GM19467 (cell line): ENCODE results near the gene ASPM.
"Not testable (repeated sequence)": the region's sequence is repeated elsewhere in the genome, so short reads cannot be mapped to it uniquely, and the experiment has no call there.

ENCODE experiments used
- ATAC-seq: cut with Tn5 transposase; IDR thresholded peaks from one replicate; pipeline ENCODE4 v1.9.1; 2021; ENCODE audit warnings: mild to moderate bottlenecking, moderate library complexity; ENCODE audit not compliant: unreplicated experiment

Gene ASPM

DNA sequence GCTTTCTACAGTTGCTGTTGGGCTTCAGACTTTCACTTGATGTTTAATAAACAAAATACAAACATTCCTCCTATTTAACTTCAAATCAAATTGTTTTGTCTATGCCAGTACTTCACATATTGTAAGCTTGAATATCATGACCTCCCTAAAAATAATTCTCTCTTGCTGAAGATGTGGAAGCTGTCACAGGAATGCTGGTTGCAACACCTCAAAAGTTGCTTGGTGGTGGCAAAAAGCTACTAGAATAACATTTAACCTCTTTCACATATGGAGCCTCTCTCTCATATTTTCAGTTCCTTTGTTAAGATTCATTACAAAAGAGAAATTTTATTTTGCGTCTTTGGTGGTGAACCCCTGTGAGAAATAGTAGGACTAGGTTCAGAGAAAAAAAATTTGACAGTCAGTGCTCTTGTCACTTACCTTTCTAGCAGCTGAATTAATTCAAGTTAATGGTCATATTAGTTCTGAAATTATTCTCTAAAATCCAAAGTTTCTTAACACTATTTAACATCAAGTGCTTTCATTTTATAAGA, 53.9 kb downstream of the ASPM start:
- no peak for ATAC-seq

DNA sequence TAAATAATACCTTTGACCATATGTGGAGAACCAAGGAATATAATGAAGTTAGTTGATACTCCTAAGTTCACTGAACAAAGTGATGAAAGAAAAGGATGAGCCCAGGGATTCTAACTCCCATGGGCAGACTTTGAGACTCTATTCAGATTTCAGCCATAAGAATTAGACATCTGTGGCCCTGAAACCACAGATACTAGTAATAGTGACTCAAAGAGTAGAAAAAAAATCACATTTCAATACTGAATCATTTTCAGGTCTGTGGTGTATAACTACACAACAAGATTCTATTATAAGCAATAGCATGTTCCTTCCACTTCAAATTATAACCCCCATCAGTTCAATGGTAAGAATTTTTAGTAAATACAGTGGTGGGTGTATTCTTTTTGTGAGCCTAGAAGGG, 63.0 kb downstream of the ASPM start:
- no peak for ATAC-seq

DNA sequence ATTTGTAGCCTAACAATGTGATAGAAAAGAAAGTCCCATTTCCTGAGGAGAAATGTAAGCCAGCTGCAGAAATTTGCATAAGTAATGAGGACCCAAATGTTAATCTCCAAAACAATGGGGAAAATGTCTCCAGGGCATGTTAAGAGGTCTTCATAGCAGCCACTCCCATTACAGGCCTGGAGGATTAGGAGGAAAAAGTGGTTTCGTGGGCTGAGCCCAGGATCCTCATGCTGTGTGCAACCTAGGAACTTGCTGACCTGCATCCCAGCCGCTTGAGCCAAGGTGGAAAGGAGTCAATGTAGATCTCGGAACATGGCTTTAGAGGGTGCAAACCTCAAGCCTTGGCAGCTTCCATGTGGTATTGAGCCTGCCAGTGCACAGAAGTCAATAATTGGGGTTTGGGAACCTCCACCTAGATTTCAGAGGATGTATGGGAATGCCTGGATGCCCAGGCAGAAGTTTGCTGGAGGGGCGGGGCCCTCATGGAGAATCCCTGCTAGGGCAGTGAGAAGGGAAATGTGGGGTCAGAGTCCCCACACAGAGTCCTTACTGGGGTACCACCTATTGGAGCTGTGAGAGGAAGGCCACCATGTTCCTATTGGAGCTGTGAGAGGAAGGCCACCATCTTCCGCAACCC, 65.2 kb downstream of the ASPM start:
- ATAC-seq: no peak

DNA sequence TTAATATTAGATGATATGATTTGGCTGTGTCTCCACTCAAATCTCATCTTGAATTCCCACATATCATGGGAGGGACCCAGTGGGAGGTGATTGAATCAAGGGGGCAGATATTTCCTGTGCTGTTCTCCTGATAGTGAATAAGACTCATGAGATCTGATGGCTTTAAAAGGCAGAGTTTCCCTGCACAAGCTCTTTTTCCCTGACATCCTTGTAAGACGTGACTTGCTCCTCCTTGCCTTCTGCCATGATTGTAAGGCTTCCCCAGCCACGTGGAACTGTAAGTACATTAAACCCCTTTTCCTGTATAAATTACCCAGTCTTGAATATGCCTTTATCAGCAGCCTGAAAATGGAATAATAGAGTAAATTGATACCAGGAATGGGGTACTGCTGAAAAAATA, 66.1 kb downstream of the ASPM start:
- no peak for ATAC-seq

DNA sequence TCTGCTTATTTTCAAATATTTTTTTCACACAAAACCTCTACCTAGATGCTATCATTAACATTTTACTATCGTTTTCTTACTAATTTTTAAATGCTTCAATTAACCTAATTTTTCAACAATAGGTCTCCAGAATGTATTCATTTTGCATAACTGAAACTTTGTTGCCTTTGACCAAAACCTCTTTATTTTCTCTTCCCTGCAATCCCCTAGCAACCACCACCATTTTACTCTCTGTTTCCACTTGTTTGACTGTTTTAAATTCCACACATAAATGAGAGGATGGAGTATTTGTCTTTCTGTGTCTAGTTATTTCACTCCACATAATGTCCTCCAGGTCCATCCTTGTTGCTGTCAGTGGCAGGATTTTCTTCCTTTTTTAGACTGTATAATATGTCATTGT, 69.9 kb downstream of the ASPM start:
- ATAC-seq: no peak

DNA sequence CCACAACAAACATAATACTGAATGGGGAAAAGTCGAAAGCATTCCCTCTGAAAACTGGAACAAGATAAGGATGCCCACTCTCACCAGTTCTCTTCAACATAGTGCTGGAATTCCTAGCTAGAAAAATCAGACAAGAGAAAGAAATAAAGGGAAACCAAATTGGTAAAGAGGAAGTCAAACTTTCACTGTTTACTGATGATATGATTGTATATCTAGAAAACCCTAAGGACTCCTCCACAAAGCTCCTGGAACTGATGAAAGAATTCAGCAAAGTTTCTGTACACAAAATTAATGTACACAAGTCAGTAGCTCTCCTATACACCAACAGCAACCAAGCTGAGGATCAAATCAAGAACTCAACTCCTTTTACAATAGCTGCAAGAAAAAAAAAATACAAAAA, 72.5 kb downstream of the ASPM start:
- no peak for ATAC-seq

DNA sequence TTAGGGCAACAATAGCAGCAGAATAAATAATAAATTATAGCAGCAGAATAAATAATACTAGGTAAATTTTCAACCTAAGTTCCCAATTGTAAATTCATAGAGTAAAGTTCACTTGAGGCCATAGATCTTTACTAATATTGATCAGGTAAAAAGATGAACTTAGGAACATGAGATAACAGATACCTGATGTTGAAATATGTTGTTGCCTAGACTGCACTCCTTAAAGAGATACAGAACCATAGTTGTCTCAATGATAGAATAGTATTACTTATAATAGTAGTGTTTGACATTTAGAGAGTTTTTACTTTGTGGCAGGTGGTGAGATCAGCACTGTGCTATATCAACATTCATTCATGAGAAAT, 79.0 kb downstream of the ASPM start:
- no peak for ATAC-seq

DNA sequence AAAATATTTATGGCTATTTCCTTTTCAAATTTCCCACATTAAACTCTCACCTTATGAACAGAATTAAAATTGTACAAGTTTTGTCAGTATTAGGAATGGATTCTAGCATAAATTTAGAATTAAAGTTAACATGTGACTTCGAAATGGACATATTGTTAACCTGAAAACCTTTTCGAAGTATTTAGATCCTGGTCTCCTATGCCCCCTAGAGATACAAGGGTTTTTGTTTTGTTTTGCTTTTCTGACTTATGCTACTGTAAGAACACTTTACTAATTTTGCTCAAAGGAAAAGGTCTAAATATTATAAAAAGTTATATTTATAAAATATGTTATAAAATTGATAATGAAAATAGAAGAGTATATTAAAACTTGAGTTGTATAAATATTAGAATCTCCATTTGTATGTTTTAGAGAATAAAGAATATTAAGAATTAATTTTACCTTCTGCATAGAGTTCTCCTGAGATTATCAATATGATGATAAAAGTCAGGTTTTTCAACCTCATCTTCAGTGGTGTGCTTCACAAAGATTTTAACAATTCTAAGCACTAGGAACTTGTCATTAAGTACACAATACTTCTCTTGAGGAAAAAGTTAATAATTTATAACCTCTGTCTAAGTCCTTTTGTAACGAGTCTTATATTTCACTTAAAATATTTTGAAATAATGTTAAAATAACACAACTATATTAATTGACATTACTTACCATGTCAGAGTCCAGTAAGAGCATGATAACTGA, 79.6 kb downstream of the ASPM start, which contains the start of gene F13B:
TSS of gene F13B (minus strand) at position 542 of the 738 bp plus-strand sequence. CDS start at position 505, 37 bp downstream.
- ATAC-seq: no peak

DNA sequence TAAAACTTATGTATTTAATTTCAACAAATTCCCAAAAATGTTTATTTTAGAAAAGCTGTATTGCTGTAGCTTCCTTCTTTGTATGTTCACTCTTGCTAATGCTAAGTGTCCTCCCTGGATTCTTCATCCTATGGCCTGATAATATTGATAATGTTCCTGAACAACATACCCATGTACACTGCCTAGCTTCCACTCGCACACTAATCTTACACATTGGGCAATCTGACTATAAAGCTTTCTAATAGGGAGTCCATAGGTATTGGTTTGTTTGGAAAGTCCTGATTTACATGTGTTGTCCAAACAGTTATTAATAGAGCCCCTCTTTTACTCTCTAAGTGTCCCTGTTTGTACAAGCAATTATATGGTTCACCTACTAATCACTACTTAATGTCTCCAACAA, 80.2 kb downstream of the ASPM start:
- no peak for ATAC-seq

DNA sequence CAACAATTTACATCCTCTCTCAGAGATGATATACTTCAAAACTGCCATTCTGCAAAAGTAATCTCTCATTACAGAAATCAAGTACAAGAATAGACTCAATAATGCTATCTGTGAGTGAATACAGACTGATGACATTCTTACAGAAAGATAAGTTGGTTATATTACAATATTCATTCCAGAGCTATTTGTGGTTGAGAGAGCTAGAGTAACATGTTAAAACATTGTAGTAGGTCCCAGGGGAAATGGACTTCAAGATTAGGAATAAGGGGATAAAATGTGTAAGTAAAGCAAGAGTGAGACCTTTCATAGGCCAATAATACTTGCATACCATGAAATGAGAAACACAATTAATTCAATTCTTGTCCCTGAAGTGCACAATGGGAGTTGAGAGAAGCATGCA, 80.9 kb downstream of the ASPM start:
- ATAC-seq: no peak

DNA sequence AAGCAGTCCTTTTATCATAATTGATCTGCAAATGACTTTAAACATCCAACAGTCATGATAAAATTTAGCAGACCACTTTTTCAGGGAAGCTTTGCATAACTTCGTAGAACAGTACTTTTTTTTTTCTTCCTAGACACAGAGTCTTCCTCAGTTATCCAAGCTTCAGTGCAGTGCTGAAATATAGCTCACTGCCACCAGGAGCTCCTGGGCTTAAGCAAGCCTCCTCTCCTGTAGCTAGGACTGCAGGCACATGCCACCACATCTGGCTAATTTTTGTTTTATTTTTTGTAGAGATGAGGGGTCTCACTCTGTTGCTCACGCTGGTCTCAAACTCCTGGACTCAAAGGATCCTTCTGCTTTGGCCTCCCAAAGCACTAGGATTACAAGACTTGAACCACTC, 83.3 kb downstream of the ASPM start:
- no peak for ATAC-seq

DNA sequence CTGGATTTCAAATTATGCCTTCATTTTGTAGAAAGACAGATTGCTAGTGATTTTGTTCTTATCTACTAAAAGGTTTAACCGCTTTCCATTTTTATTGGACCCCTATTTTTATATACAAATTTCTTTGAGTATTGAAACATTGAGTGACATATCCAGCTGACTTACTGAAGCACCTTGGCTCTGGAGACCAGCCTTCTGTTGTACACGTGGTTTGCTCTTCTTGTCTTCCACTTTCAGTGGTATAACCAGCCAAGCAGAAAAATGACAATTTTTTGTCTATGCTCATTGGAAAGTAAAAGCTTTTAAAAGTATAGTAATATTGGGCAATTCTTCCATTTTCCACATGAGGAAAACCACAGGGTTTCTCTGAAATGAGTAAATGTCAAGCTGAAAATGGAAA, 83.8 kb downstream of the ASPM start:
- peak; percentile 90 for ATAC-seq

DNA sequence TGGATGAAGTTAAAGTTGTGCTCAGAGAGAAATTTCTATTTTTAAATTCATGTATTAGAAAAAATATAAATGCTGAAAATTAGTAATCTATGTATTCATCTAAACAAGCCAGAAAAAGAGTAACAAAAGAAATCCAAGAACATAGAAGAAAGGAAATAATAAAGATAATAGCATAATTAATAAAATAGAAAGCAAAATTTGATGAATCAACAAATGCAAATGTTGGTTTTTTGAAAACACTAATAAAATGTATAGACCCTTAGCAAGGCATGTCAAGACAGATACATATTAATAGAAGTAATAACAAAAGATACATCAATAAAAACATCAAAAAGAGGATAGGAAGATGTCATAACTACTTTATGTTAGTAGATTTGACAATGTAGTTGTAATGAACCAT, 97.4 kb downstream of the ASPM start:
- no peak for ATAC-seq

DNA sequence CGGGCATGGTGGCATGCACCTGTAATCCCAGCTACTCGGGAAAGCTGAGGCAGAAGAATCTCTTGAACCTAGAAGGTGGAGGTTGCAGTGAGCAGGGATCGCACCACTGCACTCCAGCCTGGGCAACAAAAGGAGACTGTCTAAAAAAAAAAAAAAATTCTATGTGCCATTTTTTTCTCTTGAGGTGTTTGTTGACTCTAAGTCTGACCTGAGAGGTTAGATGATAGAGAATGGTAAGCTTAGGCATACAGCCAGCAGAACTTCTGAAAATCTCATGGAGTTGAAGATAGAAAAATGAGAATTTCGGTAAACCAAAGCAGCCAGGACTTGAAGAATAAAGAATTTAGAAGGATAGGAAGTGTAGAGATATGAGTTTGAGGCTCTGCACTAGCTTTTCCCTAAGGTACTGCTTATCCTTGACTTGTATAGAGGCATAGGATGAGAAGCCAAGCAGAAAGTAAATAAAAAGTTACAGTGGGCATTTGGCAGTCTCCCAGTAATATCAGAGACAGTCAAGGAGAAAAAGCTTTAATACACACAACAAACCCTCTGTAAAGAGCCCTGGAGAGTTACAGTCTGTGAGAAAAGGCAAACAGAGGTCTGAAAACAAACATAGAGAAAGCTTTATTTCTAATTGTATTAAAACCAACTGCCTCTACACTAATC, 103.7 kb downstream of the ASPM start:
- ATAC-seq: no peak

DNA sequence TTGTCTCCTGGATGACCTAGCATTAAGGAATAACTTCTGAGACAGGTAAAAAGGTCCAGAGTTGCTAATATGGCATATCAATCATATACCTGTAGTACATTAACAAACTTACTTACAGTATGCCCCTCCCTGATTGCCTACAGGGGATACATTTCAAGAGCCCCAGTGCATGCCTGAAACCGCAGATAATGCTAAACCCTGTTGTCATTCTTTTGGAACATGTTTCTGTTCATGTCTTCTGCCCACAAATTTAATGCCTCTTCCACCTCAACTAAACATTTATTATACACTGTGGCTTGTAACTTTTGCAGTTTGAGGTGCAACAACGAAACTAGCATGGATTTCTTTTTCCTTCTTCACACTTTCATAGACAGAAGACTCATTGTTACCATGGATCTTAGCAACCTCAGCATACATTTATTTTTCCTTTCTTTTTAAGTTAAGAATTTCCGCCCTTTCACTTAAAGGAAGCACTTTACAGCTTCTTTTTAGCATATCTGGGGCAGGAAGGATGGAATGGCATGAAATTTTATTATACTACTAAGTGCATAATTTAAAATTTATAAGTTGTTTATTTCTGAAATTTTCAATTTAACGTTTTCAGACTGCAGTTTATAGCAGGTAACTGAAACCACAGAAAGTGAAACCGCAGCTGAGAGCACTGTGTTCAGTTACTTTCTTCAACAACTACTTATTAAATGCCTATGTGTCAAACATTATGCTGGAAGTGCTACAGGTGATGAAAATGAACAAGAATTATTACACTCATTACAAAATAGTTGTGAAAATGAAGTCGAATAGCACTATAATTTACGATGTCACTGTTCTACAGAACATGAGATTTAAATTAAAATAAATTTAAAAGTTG, 104.7 kb downstream of the ASPM start:
- ATAC-seq: peak; percentile 84

DNA sequence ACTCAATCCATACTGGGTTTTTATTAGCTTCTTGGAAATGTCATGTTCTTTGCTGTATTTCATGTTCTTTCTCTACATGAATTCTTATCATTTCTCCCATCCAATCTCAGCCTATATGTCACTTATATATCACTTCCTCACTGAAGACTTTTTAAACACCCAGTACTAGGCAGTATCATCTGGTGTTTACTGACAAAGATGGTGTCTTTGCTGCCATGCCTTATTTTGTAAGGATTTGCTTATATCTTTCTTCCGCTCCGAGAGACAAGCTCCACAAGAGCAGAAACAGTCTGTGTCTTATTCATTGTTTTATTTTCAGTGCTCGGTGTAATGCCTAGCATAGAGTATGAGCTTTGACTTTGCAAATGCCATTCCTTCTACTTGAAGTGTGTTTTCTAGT, 109.6 kb downstream of the ASPM start:
- no peak for ATAC-seq

DNA sequence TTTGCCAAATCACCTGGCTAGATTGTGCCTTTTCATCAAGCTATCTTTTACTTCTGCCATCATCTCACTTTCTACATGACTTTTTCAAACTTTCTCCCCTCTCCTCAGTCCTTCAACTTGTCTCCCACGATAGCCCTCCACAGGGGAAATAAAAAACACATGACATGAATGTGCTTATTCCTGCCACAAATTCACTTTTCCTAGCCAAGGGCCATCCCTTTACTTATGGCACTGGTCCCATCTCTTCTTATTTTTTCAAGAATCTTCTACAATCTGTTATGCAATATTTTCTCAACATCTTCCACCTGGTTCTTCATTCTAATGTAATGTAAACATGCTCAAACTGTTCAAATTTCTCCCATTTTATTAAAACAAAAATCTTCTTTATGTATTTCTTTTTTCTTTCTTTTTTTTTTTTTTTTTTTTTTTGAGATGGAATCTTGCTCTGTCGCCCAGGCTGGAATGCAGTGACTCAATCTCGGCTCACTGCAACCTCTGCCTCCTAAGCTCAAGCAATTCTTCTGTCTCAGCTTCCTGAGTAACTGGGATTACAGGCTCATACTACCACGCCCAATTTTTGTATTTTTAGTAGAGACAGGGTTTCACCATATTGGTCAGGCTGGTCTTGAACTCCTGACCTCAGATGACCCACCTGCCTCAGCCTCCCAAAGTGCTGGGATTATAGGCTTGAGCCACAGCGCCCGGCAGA, 111.7 kb downstream of the ASPM start:
- not testable (repeated sequence) for ATAC-seq
